H9 (cell line): ENCODE results near the gene SURF1. TPM values are rescaled to one million over a fixed set of nuclear protein-coding genes. Genes with fewer than 3 reads are reported as not detected.

Experiments used
- DNase-seq: peaks from one replicate; pipeline ENCODE4 v3.0.0-alpha.2; 2017
- H2AFZ ChIP-seq: one replicate; pipeline ENCODE4 v1.6.1; 2013; ENCODE audit warnings: mild to moderate bottlenecking, low read length, control low read depth, moderate library complexity
- H2AK5ac ChIP-seq: 2 replicates; pipeline ENCODE4 v1.6.1; 2013; ENCODE audit warnings: low read length, control low read depth, mixed read lengths; ENCODE audit not compliant: insufficient read length
- H2BK120ac ChIP-seq: one replicate; pipeline ENCODE4 v1.6.1; 2013; ENCODE audit warnings: low read depth, mild to moderate bottlenecking, low read length, control low read depth, inconsistent platforms; ENCODE audit not compliant: poor library complexity, severe bottlenecking
- H2BK12ac ChIP-seq: 2 replicates; pipeline ENCODE4 v1.6.1; 2013; ENCODE audit warnings: low read length, control low read depth, mixed read lengths, low read depth; ENCODE audit not compliant: insufficient read length
- H2BK15ac ChIP-seq: 2 replicates; pipeline ENCODE4 v1.6.1; 2013; ENCODE audit warnings: low read depth, low read length, control low read depth
- H2BK20ac ChIP-seq: one replicate; pipeline ENCODE4 v1.6.1; 2013; ENCODE audit warnings: low read depth, mild to moderate bottlenecking, low read length, control low read depth, inconsistent platforms; ENCODE audit not compliant: poor library complexity, severe bottlenecking
- H2BK5ac ChIP-seq: 2 replicates; pipeline ENCODE4 v1.6.1; 2013; ENCODE audit warnings: low read length, control low read depth, mixed read lengths; ENCODE audit not compliant: insufficient read length
- H3K14ac ChIP-seq: 2 replicates; pipeline ENCODE4 v1.6.1; 2013; ENCODE audit warnings: low read length, control low read depth; ENCODE audit not compliant: insufficient read depth
- H3K18ac ChIP-seq: 2 replicates; pipeline ENCODE4 v1.6.1; 2013; ENCODE audit warnings: low read depth, mild to moderate bottlenecking, mixed read lengths, low read length, control low read depth; ENCODE audit not compliant: insufficient read length
- H3K23ac ChIP-seq: 2 replicates; pipeline ENCODE4 v1.6.1; 2013; ENCODE audit warnings: low read length, control low read depth, mixed read lengths, low read depth; ENCODE audit not compliant: insufficient read length
- H3K23me2 ChIP-seq: 2 replicates; pipeline ENCODE4 v1.6.1; 2013; ENCODE audit warnings: low read depth, mild to moderate bottlenecking, mixed read lengths, low read length, control low read depth; ENCODE audit not compliant: insufficient read length, poor library complexity, severe bottlenecking
- H3K27ac ChIP-seq: 2 replicates; pipeline ENCODE4 v1.5.1; 2013; ENCODE audit warnings: low read length, control low read depth, mixed read lengths, low read depth; ENCODE audit not compliant: insufficient read length
- H3K27me3 ChIP-seq: 2 replicates; pipeline ENCODE4 v1.6.1; 2013; ENCODE audit warnings: low read length, control low read depth, inconsistent platforms; ENCODE audit not compliant: insufficient read depth
- H3K4ac ChIP-seq: 2 replicates; pipeline ENCODE4 v1.6.1; 2013; ENCODE audit warnings: low read depth, mild to moderate bottlenecking, control low read depth, inconsistent platforms, low read length, moderate library complexity
- H3K4me1 ChIP-seq: 2 replicates; pipeline ENCODE4 v1.6.1; 2013; ENCODE audit warnings: low read length, control low read depth, inconsistent platforms; ENCODE audit not compliant: insufficient read depth
- H3K4me2 ChIP-seq: 2 replicates; pipeline ENCODE4 v1.6.1; 2013; ENCODE audit warnings: low read length, control low read depth, mixed read lengths; ENCODE audit not compliant: insufficient read length, insufficient read depth
- H3K56ac ChIP-seq: 2 replicates; pipeline ENCODE4 v1.6.1; 2013; ENCODE audit warnings: low read depth, mild to moderate bottlenecking, mixed read lengths, low read length, control low read depth; ENCODE audit not compliant: insufficient read length
- H3K79me1 ChIP-seq: 2 replicates; pipeline ENCODE4 v1.6.1; 2013; ENCODE audit warnings: low read depth, mild to moderate bottlenecking, moderate library complexity, low read length, control low read depth, inconsistent platforms; ENCODE audit not compliant: insufficient read depth, poor library complexity, severe bottlenecking
- H3K79me2 ChIP-seq: 2 replicates; pipeline ENCODE4 v1.6.1; 2013; ENCODE audit warnings: low read length, control low read depth, inconsistent platforms; ENCODE audit not compliant: insufficient read depth
- H3K9ac ChIP-seq: 2 replicates; pipeline ENCODE4 v1.6.1; 2013; ENCODE audit warnings: low read length, control low read depth, mixed read lengths; ENCODE audit not compliant: insufficient read length; ENCODE audit errors: extremely low read depth
- H3K9me3 ChIP-seq: one replicate; pipeline ENCODE4 v1.6.1; 2013; ENCODE audit warnings: low read depth, low read length, inconsistent platforms; ENCODE audit not compliant: control insufficient read depth
- H3T11ph ChIP-seq: one replicate; pipeline ENCODE4 v1.6.1; 2013; ENCODE audit warnings: mild to moderate bottlenecking, low read length, control low read depth, inconsistent platforms
- H4K20me1 ChIP-seq: one replicate; pipeline ENCODE4 v1.6.1; 2013; ENCODE audit not compliant: control insufficient read depth, insufficient read length, insufficient read depth
- H4K5ac ChIP-seq: 2 replicates; pipeline ENCODE4 v1.6.1; 2013; ENCODE audit warnings: low read depth, mild to moderate bottlenecking, mixed read lengths, low read length, control low read depth; ENCODE audit not compliant: insufficient read length
- H4K8ac ChIP-seq: replicated peaks from 2 replicates; pipeline ENCODE4 v1.6.1; 2013; ENCODE audit warnings: low read length, control low read depth, mixed read lengths, low read depth; ENCODE audit not compliant: insufficient read length
- H4K91ac ChIP-seq: 2 replicates; pipeline ENCODE4 v1.6.1; 2013; ENCODE audit warnings: low read depth, mild to moderate bottlenecking, moderate library complexity, mixed read lengths, low read length, control low read depth; ENCODE audit not compliant: insufficient read length
- H3K27ac Mint-ChIP-seq, 3 experiments: 2 replicates in 2 of 3; 3 replicates in 1 of 3; pipeline ENCODE4 v1.8.0; 2020 to 2021; ENCODE audit warnings: mixed read lengths in 3 of 3, mild to moderate bottlenecking in 1 of 3, moderate library complexity in 1 of 3
- H3K27me3 Mint-ChIP-seq: 2 replicates; pipeline ENCODE4 v1.8.0; 2021; ENCODE audit warnings: low read depth, mild to moderate bottlenecking, moderate library complexity, mixed read lengths
- H3K36me3 Mint-ChIP-seq, 3 experiments: 2 replicates in 2 of 3; 3 replicates in 1 of 3; pipeline ENCODE4 v1.8.0; 2020 to 2021; ENCODE audit warnings: low read depth in 3 of 3, mixed read lengths in 3 of 3; ENCODE audit not compliant: insufficient read depth in 1 of 3
- H3K4me1 Mint-ChIP-seq, 2 experiments: 2 replicates each; pipeline ENCODE4 v1.8.0; 2020; ENCODE audit warnings: mixed read lengths in 2 of 2
- H3K4me3 Mint-ChIP-seq, 2 experiments: 2 replicates in 1 of 2; 3 replicates in 1 of 2; pipeline ENCODE4 v1.8.0; 2020 to 2021; ENCODE audit warnings: mild to moderate bottlenecking in 2 of 2, mixed read lengths in 2 of 2, moderate library complexity in 1 of 2
- H3K9me3 Mint-ChIP-seq, 2 experiments: 2 replicates in 1 of 2; 3 replicates in 1 of 2; pipeline ENCODE4 v1.8.0; 2020; ENCODE audit warnings: mild to moderate bottlenecking in 2 of 2, mixed read lengths in 2 of 2, moderate library complexity in 1 of 2
- CTCF ChIP-seq: fragments of 200-600 bp; sonication (generic); conservative IDR thresholded peaks from 3 replicates; pipeline ENCODE4 v1.8.0; 2021; ENCODE audit warnings: antibody characterized with exemption, mild to moderate bottlenecking
- WGBS: extraction: QIAGEN DNeasy Blood & Tissue Kit; methylation state at CpG from one replicate; pipeline ENCODE4 v1.1.7; 2013; ENCODE audit warnings: missing lambda C conversion rate, low lambda C conversion rate, mixed read lengths; ENCODE audit not compliant: insufficient read length; ENCODE audit errors: extremely low coverage; 5-methylcytosine and 5-hydroxymethylcytosine counted together
- total RNA-seq: library from RNA; stranded (reverse); gene quantifications from 2 replicates; pipeline ENCODE4 v1.2.1, GENCODE V29; 2021

The SURF1 gene
- total RNA-seq, 1 experiment from 2014 or later: 43.3 TPM

- no peak overlapping the region for H3K9ac ChIP-seq
- H3K4me2 ChIP-seq: no peak overlapping the region
- H2BK20ac ChIP-seq: no peak overlapping the region
- H3K56ac ChIP-seq: no peak overlapping the region
- WGBS: no CpG with 5 or more reads among the region's 18 CpGs
- Mint-ChIP-seq H3K9me3 (no peaks in the 10 kb centered on the region), H3K4me3 (no peak overlapping the region), H3K27ac (peak overlapping the region in 1 of 3 experiments; percentile 69; a peak in 3 of 7 replicates), H3K4me1 (peaks cover 3 to 7% of the 10 kb centered on the region in 2 experiments; a peak in 3 of 4 replicates), H3K36me3 (peaks cover 33 to 87% (median 70%) of the 10 kb centered on the region in 3 experiments; a peak in 6 of 7 replicates), H3K27me3 (no peaks in the 10 kb centered on the region)
- H3K23me2 ChIP-seq: no peaks in the 10 kb centered on the region
- no peak overlapping the region for H2BK5ac ChIP-seq
- H3K79me1 ChIP-seq: peaks cover 34% of the 10 kb centered on the region
- H3K4ac ChIP-seq: no peak overlapping the region
- H3K14ac ChIP-seq: no peak overlapping the region
- H2BK12ac ChIP-seq: no peak overlapping the region
- H3K18ac ChIP-seq: no peak overlapping the region
- no peaks in the 10 kb centered on the region for H3K9me3 ChIP-seq
- no peaks in the 10 kb centered on the region for H3K4me1 ChIP-seq
- no peak for TF ChIP-seq CTCF
- H4K20me1 ChIP-seq: no peaks in the 10 kb centered on the region
- H3K79me2 ChIP-seq: peaks cover 51% of the 10 kb centered on the region; the same call in 1 of the 2 replicates
- H4K8ac ChIP-seq: no peak overlapping the region
- H2BK120ac ChIP-seq: no peak overlapping the region
- no peak overlapping the region for H4K5ac ChIP-seq
- no peaks in the 10 kb centered on the region for H3K27me3 ChIP-seq
- H2AK5ac ChIP-seq: no peak overlapping the region
- H2AFZ ChIP-seq: no peak overlapping the region
- DNase-seq: no peak
- no peak overlapping the region for H2BK15ac ChIP-seq
- no peak overlapping the region for H3T11ph ChIP-seq
- no peak overlapping the region for H4K91ac ChIP-seq
- H3K27ac ChIP-seq: no peak overlapping the region
- H3K23ac ChIP-seq: no peak overlapping the region
Measured at GRCh38 chr9:133368249-133368881, 12.1 kb upstream of the SURF1 start.
